ENCODE results near the gene SCGB1A1. TPM values are rescaled to one million over a fixed set of nuclear protein-coding genes. Genes with fewer than 3 reads are reported as not detected.

SCGB1A1 gene
- total and polyA plus RNA-seq, 2 donors: 1.5 to 27.2 TPM

GRCh38 chr11:62438641-62439040 is 19.8 kb downstream of the SCGB1A1 start:
- H3K9me3 ChIP-seq (ENCODE audit: control insufficient read depth in 2 of 2, insufficient read depth in 1 of 2, low read length in 1 of 2): no peaks in the 10 kb centered on the region
- H3K4me1 ChIP-seq (ENCODE audit: control insufficient read depth in 2 of 2, insufficient read depth in 2 of 2, low read length in 2 of 2): peaks cover 7 to 9% of the 10 kb centered on the region in 2 donors
- H3K27ac ChIP-seq (ENCODE audit: low read depth in 1 of 2, low read length in 1 of 2): no peak overlapping the region
- peaks cover 0 to under 1% of the 10 kb centered on the region in 2 donors for H3K27me3 ChIP-seq (ENCODE audit: control insufficient read depth in 2 of 2, insufficient read depth in 1 of 2, low read length in 1 of 2)
- H3K36me3 ChIP-seq (ENCODE audit: control insufficient read depth in 2 of 2, insufficient read depth in 2 of 2, low read length in 1 of 2): no peaks in the 10 kb centered on the region
- no peak overlapping the region for H3K4me3 ChIP-seq (ENCODE audit: low read length in 2 of 2)
- WGBS: 96% methylated on average over 4 of the region's 4 CpGs
- DNase-seq (ENCODE audit: low read depth in 6 of 9, low spot score in 9 of 9): no peak

GRCh38 chr11:62439785-62440602 is 21.2 kb downstream of the SCGB1A1 start:
- Histone ChIP-seq H3K36me3 (ENCODE audit: control insufficient read depth in 2 of 2, insufficient read depth in 2 of 2, low read length in 1 of 2) (no peaks in the 10 kb centered on the region), H3K27ac (ENCODE audit: low read depth in 1 of 2, low read length in 1 of 2) (peak overlapping the region in 1 of 2 donors; percentile 36), H3K4me3 (ENCODE audit: low read length in 2 of 2) (no peak overlapping the region), H3K9me3 (ENCODE audit: control insufficient read depth in 2 of 2, insufficient read depth in 1 of 2, low read length in 1 of 2) (no peaks in the 10 kb centered on the region), H3K27me3 (ENCODE audit: control insufficient read depth in 2 of 2, insufficient read depth in 1 of 2, low read length in 1 of 2) (peaks cover 0 to 13% of the 10 kb centered on the region in 2 donors), H3K4me1 (ENCODE audit: control insufficient read depth in 2 of 2, insufficient read depth in 2 of 2, low read length in 2 of 2) (peaks cover 0 to 18% of the 10 kb centered on the region in 2 donors)
- DNase-seq (ENCODE audit: low read depth in 6 of 9, low spot score in 9 of 9): no peak
- 78% methylated on average over 23 of the region's 23 CpGs for WGBS

GRCh38 chr11:62443390-62444235 is 24.8 kb downstream of the SCGB1A1 start:
- no peak overlapping the region for H3K4me3 ChIP-seq (ENCODE audit: low read length in 2 of 2)
- H3K36me3 ChIP-seq (ENCODE audit: control insufficient read depth in 2 of 2, insufficient read depth in 2 of 2, low read length in 1 of 2): no peaks in the 10 kb centered on the region
- DNase-seq (ENCODE audit: low read depth in 6 of 9, low spot score in 9 of 9): no peak
- 90% methylated on average over 17 of the region's 17 CpGs for WGBS
- peaks cover 0 to 22% of the 10 kb centered on the region in 2 donors for H3K27me3 ChIP-seq (ENCODE audit: control insufficient read depth in 2 of 2, insufficient read depth in 1 of 2, low read length in 1 of 2)
- H3K9me3 ChIP-seq (ENCODE audit: control insufficient read depth in 2 of 2, insufficient read depth in 1 of 2, low read length in 1 of 2): no peaks in the 10 kb centered on the region
- peaks cover 0 to 13% of the 10 kb centered on the region in 2 donors for H3K4me1 ChIP-seq (ENCODE audit: control insufficient read depth in 2 of 2, insufficient read depth in 2 of 2, low read length in 2 of 2)
- peak overlapping the region; percentile 25 to 43 for H3K27ac ChIP-seq (ENCODE audit: low read depth in 1 of 2, low read length in 1 of 2)

- DNase-seq (ENCODE audit: low read depth in 6 of 9, low spot score in 9 of 9): peak in 1 of 9 donors; percentile 28
- peaks cover 0 to 13% of the 10 kb centered on the region in 2 donors for H3K4me1 ChIP-seq (ENCODE audit: control insufficient read depth in 2 of 2, insufficient read depth in 2 of 2, low read length in 2 of 2)
- no peaks in the 10 kb centered on the region for H3K9me3 ChIP-seq (ENCODE audit: control insufficient read depth in 2 of 2, insufficient read depth in 1 of 2, low read length in 1 of 2)
- H3K36me3 ChIP-seq (ENCODE audit: control insufficient read depth in 2 of 2, insufficient read depth in 2 of 2, low read length in 1 of 2): no peaks in the 10 kb centered on the region
- H3K4me3 ChIP-seq (ENCODE audit: low read length in 2 of 2): no peak overlapping the region
- H3K27me3 ChIP-seq (ENCODE audit: control insufficient read depth in 2 of 2, insufficient read depth in 1 of 2, low read length in 1 of 2): peaks cover 0 to 22% of the 10 kb centered on the region in 2 donors
- peak overlapping the region; percentile 47 to 53 for H3K27ac ChIP-seq (ENCODE audit: low read depth in 1 of 2, low read length in 1 of 2)
- WGBS: 19% methylated on average over 23 of the region's 23 CpGs
Observed at GRCh38 chr11:62444236-62444833, 25.5 kb downstream of the SCGB1A1 start.

GRCh38 chr11:62444835-62445234 is 26.0 kb downstream of the SCGB1A1 start:
- DNase-seq (ENCODE audit: low read depth in 6 of 9, low spot score in 9 of 9): no peak
- Histone ChIP-seq H3K9me3 (ENCODE audit: control insufficient read depth in 2 of 2, insufficient read depth in 1 of 2, low read length in 1 of 2) (no peaks in the 10 kb centered on the region), H3K27me3 (ENCODE audit: control insufficient read depth in 2 of 2, insufficient read depth in 1 of 2, low read length in 1 of 2) (peaks cover 0 to 22% of the 10 kb centered on the region in 2 donors), H3K36me3 (ENCODE audit: control insufficient read depth in 2 of 2, insufficient read depth in 2 of 2, low read length in 1 of 2) (no peaks in the 10 kb centered on the region), H3K4me3 (ENCODE audit: low read length in 2 of 2) (no peak overlapping the region), H3K27ac (ENCODE audit: low read depth in 1 of 2, low read length in 1 of 2) (peak overlapping the region in 1 of 2 donors; percentile 47), H3K4me1 (ENCODE audit: control insufficient read depth in 2 of 2, insufficient read depth in 2 of 2, low read length in 2 of 2) (peaks cover 0 to 13% of the 10 kb centered on the region in 2 donors)
- WGBS: 81% methylated on average over 9 of the region's 9 CpGs

GRCh38 chr11:62445314-62445740 is 26.5 kb downstream of the SCGB1A1 start:
- Histone ChIP-seq H3K27ac (ENCODE audit: low read depth in 1 of 2, low read length in 1 of 2) (no peak overlapping the region), H3K9me3 (ENCODE audit: control insufficient read depth in 2 of 2, insufficient read depth in 1 of 2, low read length in 1 of 2) (no peaks in the 10 kb centered on the region), H3K36me3 (ENCODE audit: control insufficient read depth in 2 of 2, insufficient read depth in 2 of 2, low read length in 1 of 2) (no peaks in the 10 kb centered on the region), H3K4me3 (ENCODE audit: low read length in 2 of 2) (no peak overlapping the region), H3K4me1 (ENCODE audit: control insufficient read depth in 2 of 2, insufficient read depth in 2 of 2, low read length in 2 of 2) (peaks cover 0 to 13% of the 10 kb centered on the region in 2 donors), H3K27me3 (ENCODE audit: control insufficient read depth in 2 of 2, insufficient read depth in 1 of 2, low read length in 1 of 2) (peaks cover 0 to 22% of the 10 kb centered on the region in 2 donors)
- no peak for DNase-seq (ENCODE audit: low read depth in 6 of 9, low spot score in 9 of 9)
- 94% methylated on average over 5 of the region's 5 CpGs for WGBS

GRCh38 chr11:62446091-62446490 is 27.3 kb downstream of the SCGB1A1 start:
- DNase-seq (ENCODE audit: low read depth in 6 of 9, low spot score in 9 of 9): no peak
- 96% methylated on average over 5 of the region's 5 CpGs for WGBS
- H3K27ac ChIP-seq (ENCODE audit: low read depth in 1 of 2, low read length in 1 of 2): no peak overlapping the region

GRCh38 chr11:62449451-62449851 is 30.6 kb downstream of the SCGB1A1 start:
- Histone ChIP-seq H3K36me3 (ENCODE audit: control insufficient read depth in 2 of 2, insufficient read depth in 2 of 2, low read length in 1 of 2) (no peaks in the 10 kb centered on the region), H3K27ac (ENCODE audit: low read depth in 1 of 2, low read length in 1 of 2) (no peak overlapping the region), H3K4me3 (ENCODE audit: low read length in 2 of 2) (no peak overlapping the region), H3K27me3 (ENCODE audit: control insufficient read depth in 2 of 2, insufficient read depth in 1 of 2, low read length in 1 of 2) (peaks cover 0 to 14% of the 10 kb centered on the region in 2 donors), H3K9me3 (ENCODE audit: control insufficient read depth in 2 of 2, insufficient read depth in 1 of 2, low read length in 1 of 2) (no peaks in the 10 kb centered on the region), H3K4me1 (ENCODE audit: control insufficient read depth in 2 of 2, insufficient read depth in 2 of 2, low read length in 2 of 2) (peaks cover 0 to 5% of the 10 kb centered on the region in 2 donors)
- DNase-seq (ENCODE audit: low read depth in 6 of 9, low spot score in 9 of 9): no peak
- 90% methylated on average over 9 of the region's 9 CpGs for WGBS

More at GRCh38 chr11:62446091-62446490, 27.3 kb downstream of the SCGB1A1 start:
- no peaks in the 10 kb centered on the region for H3K9me3 ChIP-seq (ENCODE audit: control insufficient read depth in 2 of 2, insufficient read depth in 1 of 2, low read length in 1 of 2)
- H3K4me1 ChIP-seq (ENCODE audit: control insufficient read depth in 2 of 2, insufficient read depth in 2 of 2, low read length in 2 of 2): peaks cover 0 to 13% of the 10 kb centered on the region in 2 donors
- no peaks in the 10 kb centered on the region for H3K36me3 ChIP-seq (ENCODE audit: control insufficient read depth in 2 of 2, insufficient read depth in 2 of 2, low read length in 1 of 2)
- no peak overlapping the region for H3K4me3 ChIP-seq (ENCODE audit: low read length in 2 of 2)
- H3K27me3 ChIP-seq (ENCODE audit: control insufficient read depth in 2 of 2, insufficient read depth in 1 of 2, low read length in 1 of 2): peaks cover 0 to 22% of the 10 kb centered on the region in 2 donors
